HT-29 (cell line): ENCODE data around the gene SCAPER. TPM values are rescaled to one million over a fixed set of nuclear protein-coding genes. Genes with fewer than 3 reads are reported as not detected.
"Not testable (repeated sequence)": the region's sequence is repeated elsewhere in the genome, so short reads cannot be mapped to it uniquely, and the experiment has no call there.

Experiments used
- DNase-seq: peaks from one replicate; pipeline ENCODE4 v3.0.0-alpha.2; 2015; ENCODE audit warnings: low spot score
- total RNA-seq: library from RNA; depleted of rRNA; stranded (reverse); fragments of >200 nt; shearing (Covaris generic); gene quantifications from 2 replicates; pipeline ENCODE4 v1.2.3, GENCODE V29; 2014

Gene SCAPER
- total RNA-seq, 1 experiment from 2014 or later: 6.0 TPM

- no peak for DNase-seq
Observed at GRCh38 chr15:76773234-76773633, 131.9 kb downstream of the SCAPER start.

- no peak for DNase-seq
Observed at GRCh38 chr15:76772776-76773175, 132.4 kb downstream of the SCAPER start.

DNA sequence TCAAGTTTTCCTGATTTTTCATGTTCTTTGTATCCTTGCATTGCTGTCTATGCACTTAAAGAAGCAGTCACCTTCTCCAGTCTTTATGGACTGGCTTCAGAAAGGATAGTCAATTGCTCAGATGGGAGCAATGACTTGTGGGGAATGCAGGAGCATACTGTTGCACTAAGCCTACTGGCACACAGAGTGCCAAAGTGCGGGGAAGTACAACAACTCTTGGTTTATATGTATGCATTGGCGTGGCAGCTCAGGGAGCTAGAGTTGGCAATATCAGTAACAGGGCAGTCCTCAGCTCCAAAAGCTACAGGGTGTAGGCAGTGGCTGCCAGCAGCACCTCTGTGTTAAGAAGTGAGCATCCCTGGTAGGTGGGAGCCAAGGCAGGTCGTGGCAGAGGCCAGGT lies 141.1 kb downstream of the SCAPER start:
- no peak for DNase-seq

DNA sequence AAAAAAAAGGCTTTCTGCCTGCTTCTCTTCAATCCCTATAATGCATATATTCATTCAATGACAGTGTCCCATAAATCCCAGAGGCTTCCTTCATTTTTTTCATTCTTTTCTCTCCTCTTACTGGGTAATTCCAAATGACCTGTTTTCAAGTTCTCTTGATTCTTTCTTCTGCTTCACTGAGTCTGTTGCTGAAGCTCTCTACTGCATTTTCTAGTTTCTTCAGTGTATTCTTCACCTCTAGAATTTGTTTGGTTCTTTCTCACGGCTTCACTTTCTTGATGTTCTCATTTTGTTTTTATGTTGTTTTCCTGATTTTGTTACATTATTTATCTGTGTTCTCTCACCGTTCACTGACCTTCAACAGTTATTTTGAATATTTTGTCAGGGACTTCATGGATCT lies 141.6 kb downstream of the SCAPER start:
- no peak for DNase-seq

GRCh38 chr15:76756381-76756780 lies 148.8 kb downstream of the SCAPER start:
- no peak for DNase-seq

DNA sequence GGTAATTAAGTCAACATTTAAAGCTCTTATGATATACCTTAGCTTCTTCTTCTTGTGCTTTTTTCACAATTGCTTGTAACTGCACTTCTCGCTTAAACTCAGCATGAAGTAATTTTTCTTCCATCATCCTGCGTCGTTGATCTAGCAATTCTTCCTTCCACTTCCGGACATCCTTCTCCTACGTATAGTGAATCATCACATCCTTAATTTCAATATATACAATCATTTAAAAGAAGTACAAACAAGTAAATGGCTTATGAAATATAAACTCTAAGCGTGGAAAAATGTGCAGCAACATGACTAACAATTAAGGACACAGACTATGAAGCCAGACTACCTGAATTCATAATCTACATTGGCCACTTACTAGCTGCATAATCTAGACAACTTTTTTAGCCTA lies 151.4 kb downstream of the SCAPER start:
- DNase-seq: no peak

- DNase-seq: no peak
Observed at GRCh38 chr15:76753131-76753530, 152.0 kb downstream of the SCAPER start.

GRCh38 chr15:76752549-76752948 lies 152.6 kb downstream of the SCAPER start:
- no peak for DNase-seq

- no peak for DNase-seq
Observed at GRCh38 chr15:76737573-76737972, 167.6 kb downstream of the SCAPER start.

DNA sequence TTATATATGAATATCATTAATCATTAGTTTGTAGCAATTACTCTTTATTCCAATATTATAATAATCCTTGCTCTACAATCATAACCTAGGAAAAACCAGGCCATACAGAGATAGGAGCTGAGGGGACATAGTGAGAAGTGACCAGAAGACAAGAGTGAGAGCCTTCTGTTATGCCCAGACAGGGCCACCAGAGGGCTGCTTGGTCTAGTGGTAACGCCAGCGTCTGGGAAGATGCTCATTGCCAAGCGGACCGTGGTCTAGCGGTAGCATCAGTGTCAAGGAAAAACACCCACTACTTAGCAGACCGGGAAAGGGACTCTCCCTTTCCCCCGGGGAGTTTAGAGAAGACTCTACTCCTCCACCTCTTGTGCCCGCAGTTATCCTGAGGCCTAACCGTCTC lies 172.8 kb downstream of the SCAPER start:
- not testable (repeated sequence) for DNase-seq

GRCh38 chr15:76730262-76730661 lies 174.9 kb downstream of the SCAPER start:
- no peak for DNase-seq

- DNase-seq: no peak
Observed at GRCh38 chr15:76718863-76719262, 186.3 kb downstream of the SCAPER start.

GRCh38 chr15:76714950-76715349 lies 190.2 kb downstream of the SCAPER start:
- no peak for DNase-seq

- no peak for DNase-seq
Observed at GRCh38 chr15:76711351-76711827, 193.8 kb downstream of the SCAPER start.

DNA sequence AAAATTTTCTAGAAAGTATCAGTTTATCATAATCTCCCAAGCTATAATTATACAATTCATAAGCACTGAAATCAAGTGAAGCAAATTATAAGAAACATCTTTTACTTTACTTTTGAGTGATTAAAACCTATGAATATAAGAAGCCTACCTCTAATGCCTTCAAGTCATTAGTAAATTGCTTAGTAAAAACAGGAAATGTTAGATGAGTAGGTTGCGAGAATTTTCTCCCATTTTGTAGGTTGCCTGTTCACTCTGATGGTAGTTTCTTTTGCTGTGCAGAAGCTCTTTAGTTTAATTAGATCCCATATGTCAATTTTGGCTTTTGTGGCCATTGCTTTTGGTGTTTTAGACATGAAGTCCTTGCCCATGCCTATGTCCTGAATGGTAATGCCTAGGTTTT lies 201.1 kb downstream of the SCAPER start:
- not testable (repeated sequence) for DNase-seq

DNA sequence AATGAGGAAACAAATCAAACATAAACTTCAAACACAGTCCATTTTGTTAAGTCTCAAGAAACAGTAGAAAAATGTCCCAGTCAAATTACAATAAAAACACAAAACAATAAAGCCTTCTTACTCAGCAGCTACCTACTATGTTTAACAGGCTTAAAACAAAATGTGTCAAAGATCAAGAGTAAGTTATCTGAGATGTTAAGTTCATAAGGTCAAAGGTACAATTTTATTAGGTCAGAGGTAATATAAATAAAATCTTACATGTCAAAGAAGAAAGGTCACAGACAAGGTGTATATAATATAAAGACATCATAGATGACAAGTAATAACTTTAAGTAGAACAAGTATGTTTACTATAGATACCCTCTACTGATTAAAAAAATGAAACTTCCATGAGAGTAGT lies 208.3 kb downstream of the SCAPER start:
- no peak for DNase-seq

DNA sequence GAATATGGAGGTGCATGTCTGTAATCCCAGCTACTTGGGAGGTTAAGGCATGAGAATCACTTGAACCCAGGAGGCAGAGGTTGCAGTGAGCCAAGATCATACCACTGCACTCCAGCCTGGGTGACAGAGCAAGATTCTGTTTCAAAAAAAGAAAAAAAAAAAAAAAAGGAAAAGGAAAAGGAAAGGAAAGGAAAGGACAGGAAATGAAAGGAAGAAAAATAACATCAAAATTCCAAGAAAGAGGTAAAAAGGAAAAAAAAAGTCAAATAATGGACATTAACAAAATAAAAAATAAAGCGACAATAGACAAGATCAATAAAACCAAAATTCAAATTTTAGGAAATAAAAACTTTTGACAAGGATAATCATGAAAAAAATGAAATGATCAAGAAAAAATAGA lies 212.6 kb downstream of the SCAPER start:
- DNase-seq: not testable (repeated sequence)

DNA sequence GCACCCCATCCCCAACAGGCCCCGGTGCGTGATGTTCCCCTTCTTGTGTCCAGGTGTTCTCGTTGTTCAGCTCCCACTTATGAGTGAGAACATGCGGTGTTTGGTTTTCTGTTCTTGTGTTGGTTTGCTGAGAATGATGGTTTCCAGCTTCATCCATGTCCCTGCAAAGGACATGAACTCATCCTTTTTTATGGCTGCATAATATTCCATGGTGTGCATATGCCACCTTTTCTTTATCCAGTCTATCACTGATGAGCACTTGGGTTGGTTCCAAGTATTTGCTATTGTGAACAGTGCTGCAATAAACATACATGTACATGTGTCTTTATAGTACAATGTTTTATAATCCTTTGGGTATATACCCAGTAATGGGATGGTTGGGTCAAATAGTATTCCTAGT lies 217.5 kb downstream of the SCAPER start:
- not testable (repeated sequence) for DNase-seq

DNA sequence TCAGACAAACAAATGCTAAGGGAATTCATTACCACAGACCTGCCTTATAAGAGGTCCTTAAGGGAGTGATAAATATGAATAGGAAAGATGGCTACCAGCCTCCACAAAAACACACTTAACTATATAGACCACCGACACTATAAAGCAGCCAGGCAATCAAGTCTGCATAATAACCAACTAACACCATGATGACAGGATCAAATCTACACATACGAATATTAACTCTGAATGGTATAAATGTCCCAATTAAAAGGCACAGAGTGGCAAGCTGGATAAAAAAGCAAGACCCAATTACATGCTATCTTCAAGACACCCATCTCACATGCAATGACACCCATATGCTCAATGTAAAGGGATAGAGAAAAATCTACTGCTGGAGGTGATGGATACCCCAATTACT lies 221.1 kb downstream of the SCAPER start:
- no peak for DNase-seq

GRCh38 chr15:76682833-76683232 lies 222.3 kb downstream of the SCAPER start:
- DNase-seq: no peak

- DNase-seq: no peak
Observed at GRCh38 chr15:76682259-76682658, 222.9 kb downstream of the SCAPER start.

GRCh38 chr15:76678766-76679165 lies 226.4 kb downstream of the SCAPER start:
- no peak for DNase-seq

DNA sequence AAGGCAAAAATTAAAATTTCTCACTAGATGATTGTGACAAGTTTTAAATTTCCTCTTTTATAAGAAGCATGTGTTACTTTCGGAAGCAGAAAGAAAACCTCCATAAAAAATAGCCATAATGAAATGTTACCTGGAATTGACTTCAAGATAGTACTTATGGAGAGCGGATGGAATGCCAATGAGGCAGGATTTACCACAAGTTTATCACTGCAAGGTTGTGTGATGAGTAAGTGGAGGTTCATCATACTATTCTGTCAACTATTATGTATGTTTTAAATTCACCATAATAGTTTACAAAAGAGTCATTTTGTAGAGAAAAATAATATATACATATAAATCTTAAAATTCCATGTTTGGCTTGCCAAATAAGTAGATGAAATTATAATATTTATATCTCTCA lies 230.3 kb downstream of the SCAPER start:
- no peak for DNase-seq

DNA sequence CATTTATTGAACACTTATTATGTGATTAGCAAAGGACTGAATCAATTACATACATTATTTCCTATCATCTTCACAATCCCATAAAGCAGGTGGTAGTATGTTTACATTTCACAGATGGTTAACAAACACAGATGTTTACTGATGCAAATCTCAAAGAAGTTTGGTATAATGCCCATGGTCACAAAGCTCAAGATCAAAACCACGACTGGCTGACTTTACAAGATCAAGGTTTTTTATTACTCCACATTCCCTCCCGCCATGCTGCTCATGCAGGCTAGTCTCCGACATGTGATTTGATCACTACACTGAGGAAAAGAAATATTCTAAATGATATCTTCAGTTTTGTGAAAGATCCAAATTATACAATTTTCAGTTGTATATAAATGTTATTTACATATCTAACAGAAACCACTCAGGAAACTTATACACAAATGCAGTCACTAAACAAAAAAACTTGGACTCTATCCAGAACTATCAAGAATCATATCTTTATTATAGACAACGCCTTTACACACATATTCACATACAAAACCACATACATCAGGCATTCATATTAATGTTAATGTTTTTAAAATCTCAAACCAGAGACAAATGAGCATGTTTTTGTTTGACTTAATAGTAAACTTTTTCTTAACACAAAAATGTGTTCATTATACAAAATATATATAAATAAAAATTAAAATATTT lies 235.5 kb downstream of the SCAPER start:
- no peak for DNase-seq
